Motor neuron (in vitro differentiated cells): ENCODE data around the gene KIF15. TPM values are rescaled to one million over a fixed set of nuclear protein-coding genes. Genes with fewer than 3 reads are reported as not detected.

Source experiments
- ATAC-seq, 8 experiments: fragments of 200-7000 bp; cut with Tn5 transposase; replicated peaks in 6 of 8; 2 replicates each; pipeline ENCODE4 v1.8.0; 2021; ENCODE audit warnings: mild to moderate bottlenecking in 8 of 8, moderate library complexity in 8 of 8
- H3K27ac ChIP-seq, 2 donors: fragments of 250-450 bp; sonication (Bioruptor Pico); 2 replicates each; pipeline ENCODE4 v1.9.0; 2021; ENCODE audit warnings: antibody characterized with exemption in 2 of 2, mild to moderate bottlenecking in 2 of 2, moderate library complexity in 1 of 2
- H3K4me1 ChIP-seq, 2 donors: fragments of 250-450 bp; sonication (Bioruptor Pico); replicated peaks in 1 of 2; 2 replicates each; pipeline ENCODE4 v1.6.1; 2021; ENCODE audit warnings: antibody characterized with exemption in 2 of 2, mild to moderate bottlenecking in 2 of 2, moderate library complexity in 1 of 2
- H3K4me3 ChIP-seq, 5 donors: fragments of 250-450 bp; sonication (Bioruptor Pico); 2 replicates each; pipeline ENCODE4 v1.9.0; 2021; ENCODE audit warnings: antibody characterized with exemption in 5 of 5, mild to moderate bottlenecking in 5 of 5, moderate library complexity in 4 of 5
- WGBS, 10 experiments: fragments of 450-650 bp; shearing (Covaris generic); methylation state at CpG; one replicate each; pipeline ENCODE4 v1.0.0; 2022; 5-methylcytosine and 5-hydroxymethylcytosine counted together
- in situ Hi-C, 9 experiments: fragments of 400-800 bp; cut with MboI; loops; one replicate each; pipeline ENCODE4 v1.15.0; 2021; ENCODE audit warnings: low sequenced_read_pairs in 9 of 9, low pct_unique_long_range_greater_than_20kb in 2 of 9; ENCODE audit not compliant: unreplicated experiment in 9 of 9
- total RNA-seq, 8 experiments: library from RNA; unstranded; fragments of 300-600 nt; gene quantifications; 2 replicates each; pipeline versions ENCODE4 v1.2.3 to v1.2.4, GENCODE V29; 2022

Gene KIF15
- total RNA-seq, 8 experiments from 2014 or later = 0.10 to 28.6 (median 2.4) TPM

DNA sequence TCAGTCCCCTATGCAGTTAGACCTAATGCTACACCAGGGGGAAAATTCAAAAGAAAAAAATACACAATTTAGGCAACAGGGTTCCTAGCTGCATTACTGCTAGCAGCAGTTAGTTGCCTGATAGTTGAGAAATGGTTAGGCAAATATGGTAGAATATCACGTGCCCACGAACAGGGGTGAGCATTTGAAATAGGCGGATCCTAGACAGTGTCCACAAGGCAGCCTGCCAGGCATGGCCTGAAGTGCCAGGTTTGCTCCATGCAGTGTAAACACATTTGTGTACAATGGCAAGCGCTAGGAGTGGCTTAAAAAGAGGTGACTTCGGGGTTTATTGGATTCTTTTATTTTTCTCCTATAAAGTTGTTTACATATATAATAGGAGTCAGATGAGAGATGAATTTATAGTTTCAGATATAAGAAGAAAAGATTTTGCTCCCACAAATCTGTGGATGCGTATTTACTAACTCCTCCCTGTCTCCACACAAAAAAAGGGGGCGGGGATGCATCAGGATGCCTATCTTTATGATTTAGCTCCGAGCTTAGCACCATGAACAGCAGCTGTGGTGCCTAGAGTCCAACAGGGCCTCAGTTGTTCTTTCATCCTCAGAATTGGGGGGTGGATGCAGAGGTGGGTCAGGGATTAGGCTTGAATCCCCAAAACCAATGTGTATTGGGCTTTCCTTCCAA is 108.9 kb downstream of the KIF15 start:
- in situ Hi-C loops = no loop called here
- peak in 1 of 8 experiments; percentile 92 for ATAC-seq
- H3K4me3 ChIP-seq = no peak overlapping the region
- 40 to 90% (median 75%) methylated on average over 1 to 6 of the region's 8 CpGs; no CpG with 5 or more reads in 2 of the 10 experiments for WGBS, 10 experiments
- H3K4me1 ChIP-seq = no peaks in the 10 kb centered on the region
- no peak overlapping the region for H3K27ac ChIP-seq

DNA sequence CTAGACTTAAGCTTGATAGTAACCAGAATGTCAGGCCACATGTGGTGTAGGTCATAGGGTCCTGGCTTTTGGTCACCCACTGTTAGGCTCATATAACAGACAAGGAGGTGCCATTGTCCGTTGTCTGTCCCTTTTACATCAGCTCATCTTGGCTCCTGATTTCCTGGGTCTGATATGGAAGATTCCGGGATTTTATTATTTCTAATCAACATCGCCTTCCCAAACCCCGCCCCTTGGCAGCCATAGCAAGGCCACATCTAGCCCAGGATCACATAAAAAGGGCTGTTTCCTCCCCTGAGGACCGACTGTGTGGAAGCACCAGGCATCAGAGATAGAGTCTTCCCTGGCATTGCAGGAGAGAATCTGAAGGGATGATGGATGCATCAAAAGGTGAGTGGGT is 112.7 kb downstream of the KIF15 start, which contains the start of gene TGM4:
TSS of gene TGM4 (plus strand) at position 301 of the 400 bp plus-strand sequence. CDS start at position 372, 71 bp downstream.
- in situ Hi-C loops = no loop called here
- no peak within 1 kb of the TSS for H3K27ac ChIP-seq
- no peak within 1 kb of the TSS for H3K4me3 ChIP-seq
- WGBS, 10 experiments = 30 to 90% (median 83%) methylated on average over 2 to 5 of the region's 5 CpGs; no CpG with 5 or more reads in 5 of the 10 experiments
- ATAC-seq = no peak
- H3K4me1 ChIP-seq = no peaks in the 10 kb centered on the region

DNA sequence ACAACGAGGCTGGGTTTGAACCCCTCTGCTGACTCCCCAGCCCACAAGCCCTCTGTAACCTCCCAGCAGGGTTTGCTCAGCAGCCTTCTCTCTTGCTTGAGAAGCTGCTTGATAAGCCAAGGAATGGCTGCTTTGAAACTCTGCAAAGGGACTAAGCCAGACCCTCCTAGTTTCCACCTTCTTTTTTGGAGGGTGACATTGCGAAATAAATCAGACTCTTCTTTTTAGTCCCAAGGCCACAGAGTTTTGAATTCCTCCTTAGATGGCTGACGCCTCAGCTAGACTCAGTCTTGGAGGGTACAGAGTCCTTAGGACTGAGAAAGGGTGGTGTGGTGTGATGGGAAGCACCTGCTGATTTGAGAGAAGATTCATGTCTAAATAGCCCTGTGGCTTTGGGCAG is 114.0 kb downstream of the KIF15 start:
- in situ Hi-C loops = no loop called here
- no peaks in the 10 kb centered on the region for H3K4me1 ChIP-seq
- no peak overlapping the region for H3K27ac ChIP-seq
- no peak overlapping the region for H3K4me3 ChIP-seq
- WGBS, 10 experiments = 57 to 100% (median 72%) methylated on average over 1 of the region's 3 CpGs; no CpG with 5 or more reads in 6 of the 10 experiments
- ATAC-seq = no peak

DNA sequence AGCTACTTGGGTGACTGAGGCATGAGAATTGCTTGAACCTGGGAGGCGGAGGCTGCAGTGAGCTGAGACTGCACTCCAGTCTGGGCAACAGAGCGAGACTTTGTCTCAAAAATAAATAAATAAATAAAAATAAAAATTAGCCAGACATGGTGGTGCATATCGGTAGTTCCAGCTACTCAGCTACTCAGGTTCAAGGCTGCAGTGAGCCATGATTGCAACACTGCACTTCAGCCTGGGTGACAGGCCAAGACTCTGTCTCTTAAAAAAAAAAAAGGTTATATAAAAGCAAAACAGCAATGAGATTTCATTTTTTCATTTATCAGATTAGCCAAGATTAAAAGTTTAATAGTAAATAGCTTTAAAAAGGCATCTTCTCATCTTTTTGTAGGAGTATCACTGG is 115.7 kb downstream of the KIF15 start:
- no peak for ATAC-seq

DNA sequence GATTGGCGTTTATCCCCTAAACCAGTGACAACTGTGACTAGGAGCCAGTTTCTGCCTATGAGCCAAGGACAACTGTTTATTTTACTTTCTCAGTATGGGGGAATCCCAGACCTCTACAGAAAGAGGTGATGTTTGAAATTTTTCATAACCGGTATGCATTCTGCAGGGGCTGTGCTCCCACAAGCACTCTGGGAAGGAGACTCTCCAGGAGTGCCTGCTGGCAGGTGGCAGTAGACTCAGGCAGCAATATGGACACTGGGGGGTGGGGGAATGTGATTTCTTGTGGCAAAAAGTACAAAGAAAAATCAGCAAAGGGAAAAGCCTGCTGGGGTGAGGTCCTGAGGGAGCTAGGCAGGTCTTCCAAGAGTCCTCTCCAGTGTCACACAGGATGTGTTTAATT is 118.7 kb downstream of the KIF15 start:
- ATAC-seq = no peak
- Histone ChIP-seq H3K4me3 (no peak overlapping the region), H3K4me1 (no peaks in the 10 kb centered on the region), H3K27ac (no peak overlapping the region)
- in situ Hi-C loops = no loop called here
- WGBS, 10 experiments = 33 to 100% (median 77%) methylated on average over 1 to 2 of the region's 2 CpGs; no CpG with 5 or more reads in 2 of the 10 experiments

More for the DNA sequence above, 115.7 kb downstream of the KIF15 start:
- in situ Hi-C loops = no loop called here
- Histone ChIP-seq H3K27ac (no peak overlapping the region), H3K4me3 (no peak overlapping the region), H3K4me1 (no peaks in the 10 kb centered on the region)
- 79 to 100% (median 91%) methylated on average over 1 to 3 of the region's 3 CpGs; no CpG with 5 or more reads in 1 of the 10 experiments for WGBS, 10 experiments

DNA sequence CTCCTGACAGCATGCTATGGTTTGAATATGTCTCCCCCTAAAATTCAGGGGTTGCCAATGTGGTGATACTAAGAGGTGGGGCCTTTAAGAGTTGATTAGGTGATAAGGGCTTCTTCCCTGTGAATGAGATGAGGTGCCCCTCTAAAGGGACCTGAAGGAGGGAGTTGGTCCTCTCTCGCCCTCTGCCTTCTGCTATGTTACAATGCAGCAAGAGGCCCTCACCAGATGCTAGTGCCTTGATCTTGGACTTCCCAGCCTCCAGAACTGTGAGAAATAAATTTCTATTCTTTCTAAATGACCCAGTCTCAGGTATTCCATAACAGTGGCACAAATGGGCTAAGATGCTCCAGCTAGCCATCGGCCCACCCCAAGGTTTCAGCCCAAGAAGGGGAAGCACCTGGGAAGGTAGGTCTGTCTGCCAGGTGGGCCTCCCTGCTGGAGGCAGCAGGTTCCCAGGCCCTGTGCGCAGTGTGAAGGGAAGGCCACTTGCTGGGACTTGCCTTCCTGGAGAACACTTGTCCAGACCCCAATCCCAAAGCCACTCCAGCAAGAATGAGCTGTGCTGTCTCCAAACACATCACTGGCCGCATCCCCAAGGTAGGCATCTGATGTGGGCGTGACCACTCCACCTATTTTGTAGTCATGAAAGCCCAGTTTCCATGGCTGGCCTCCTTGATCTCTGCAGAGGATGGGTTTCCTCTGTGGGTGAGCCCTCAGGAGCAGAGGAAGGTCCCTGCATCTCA is 121.8 kb downstream of the KIF15 start:
- Histone ChIP-seq H3K4me3 (no peak overlapping the region), H3K4me1 (no peaks in the 10 kb centered on the region), H3K27ac (no peak overlapping the region)
- peak in 1 of 8 experiments; percentile 2 for ATAC-seq
- 60 to 100% (median 90%) methylated on average over 1 to 2 of the region's 5 CpGs; no CpG with 5 or more reads in 3 of the 10 experiments for WGBS, 10 experiments
- in situ Hi-C loops = no loop called here

DNA sequence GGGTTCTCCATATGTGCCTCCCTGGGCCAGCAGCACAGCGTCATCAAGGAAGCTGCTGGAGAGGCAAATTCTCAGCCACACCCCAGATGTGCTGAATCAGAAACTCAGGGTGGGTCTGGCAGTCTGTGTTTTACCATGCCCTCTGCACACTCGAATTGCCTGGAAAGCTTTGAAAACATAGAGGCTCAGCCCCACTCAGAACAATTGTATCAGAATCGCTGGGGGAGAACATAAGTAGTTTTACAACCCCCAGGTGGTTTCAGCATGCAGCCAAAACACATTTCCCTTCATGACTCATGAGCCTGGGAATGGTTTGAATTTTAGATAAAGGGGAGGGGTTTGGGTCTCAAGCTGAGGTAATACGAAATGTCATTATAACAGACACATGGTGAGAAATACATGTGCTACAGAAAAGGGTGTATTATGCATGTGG is 122.4 kb downstream of the KIF15 start:
- H3K27ac ChIP-seq = no peak overlapping the region
- H3K4me3 ChIP-seq = no peak overlapping the region
- ATAC-seq = peak in 6 of 8 experiments; percentile 32 to 86 (median 80)
- no peaks in the 10 kb centered on the region for H3K4me1 ChIP-seq
- in situ Hi-C loops = no loop called here
- 0 to 60% (median 31%) methylated on average over 1 to 3 of the region's 4 CpGs; no CpG with 5 or more reads in 2 of the 10 experiments for WGBS, 10 experiments

DNA sequence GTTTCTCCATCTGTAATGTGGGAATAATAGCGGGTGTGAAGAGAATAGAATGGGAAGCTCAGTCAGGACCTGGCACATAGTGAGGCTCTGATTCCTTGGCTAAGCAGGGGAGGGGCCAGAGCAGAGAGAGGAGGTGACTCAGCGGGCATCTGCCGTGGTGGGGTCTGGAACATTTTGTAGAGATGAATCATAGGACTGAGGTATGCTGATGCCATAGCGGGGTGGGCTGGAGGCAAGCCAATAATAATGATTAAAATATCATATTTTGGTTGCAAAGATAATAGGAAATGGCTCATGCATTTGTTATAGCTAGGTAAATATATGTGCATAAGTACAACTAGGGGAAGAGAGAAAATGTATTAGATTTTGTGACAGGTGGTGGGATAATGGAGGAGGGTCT is 124.0 kb downstream of the KIF15 start:
- in situ Hi-C loops = no loop called here
- no peaks in the 10 kb centered on the region for H3K4me1 ChIP-seq
- ATAC-seq = peak in 6 of 8 experiments; percentile 36 to 91 (median 64)
- no peak overlapping the region for H3K27ac ChIP-seq
- WGBS, 10 experiments = 0 to 84% (median 33%) methylated on average over 2 to 4 of the region's 4 CpGs; no CpG with 5 or more reads in 2 of the 10 experiments
- no peak overlapping the region for H3K4me3 ChIP-seq

DNA sequence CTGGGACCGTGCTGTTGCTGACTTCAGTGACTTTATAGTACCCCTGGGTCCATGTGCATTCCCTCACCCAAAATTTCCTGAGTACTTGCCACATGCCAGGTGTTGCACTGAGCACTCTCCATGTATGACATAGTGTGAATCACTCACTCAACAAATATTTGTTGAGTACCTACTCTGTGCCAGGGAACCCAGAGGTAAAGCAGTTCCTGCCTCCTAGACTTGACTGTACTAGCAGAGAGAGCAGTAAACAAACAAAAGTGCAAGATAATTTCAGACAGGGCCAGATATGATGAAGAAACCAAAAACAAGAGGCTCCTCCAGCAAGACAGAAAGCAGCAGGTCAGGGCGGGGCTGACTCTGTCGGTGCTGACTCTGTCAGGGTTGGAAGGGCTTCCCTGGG is 125.0 kb downstream of the KIF15 start:
- WGBS, 10 experiments = 43 to 100% (median 80%) methylated on average over 1 to 2 of the region's 3 CpGs; no CpG with 5 or more reads in 5 of the 10 experiments
- Histone ChIP-seq H3K4me1 (no peaks in the 10 kb centered on the region), H3K27ac (no peak overlapping the region), H3K4me3 (no peak overlapping the region)
- in situ Hi-C loops = no loop called here
- no peak for ATAC-seq

DNA sequence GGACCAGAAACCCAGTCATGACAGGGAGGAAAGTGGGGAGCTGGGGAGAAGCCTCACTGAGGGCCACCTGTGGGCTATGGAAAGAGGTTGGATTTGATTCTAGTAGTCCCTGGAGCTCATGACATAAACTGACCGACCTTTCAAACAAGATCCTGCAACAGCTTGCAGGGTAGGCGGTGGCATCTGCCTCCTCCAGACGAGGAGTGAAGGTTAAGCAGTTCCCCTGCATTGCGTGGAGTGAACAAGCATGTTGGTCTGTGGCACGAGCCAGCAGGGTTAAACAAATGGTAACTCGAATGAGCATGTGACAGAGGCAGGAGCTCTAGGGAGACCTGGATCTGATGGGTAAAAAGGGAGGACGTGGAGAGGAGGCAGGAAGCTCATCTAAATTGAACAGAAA is 125.5 kb downstream of the KIF15 start:
- H3K4me1 ChIP-seq = no peaks in the 10 kb centered on the region
- H3K4me3 ChIP-seq = no peak overlapping the region
- WGBS, 10 experiments = 59 to 89% (median 69%) methylated on average over 1 to 4 of the region's 7 CpGs; no CpG with 5 or more reads in 5 of the 10 experiments
- ATAC-seq = no peak
- H3K27ac ChIP-seq = no peak overlapping the region
- in situ Hi-C loops = no loop called here

DNA sequence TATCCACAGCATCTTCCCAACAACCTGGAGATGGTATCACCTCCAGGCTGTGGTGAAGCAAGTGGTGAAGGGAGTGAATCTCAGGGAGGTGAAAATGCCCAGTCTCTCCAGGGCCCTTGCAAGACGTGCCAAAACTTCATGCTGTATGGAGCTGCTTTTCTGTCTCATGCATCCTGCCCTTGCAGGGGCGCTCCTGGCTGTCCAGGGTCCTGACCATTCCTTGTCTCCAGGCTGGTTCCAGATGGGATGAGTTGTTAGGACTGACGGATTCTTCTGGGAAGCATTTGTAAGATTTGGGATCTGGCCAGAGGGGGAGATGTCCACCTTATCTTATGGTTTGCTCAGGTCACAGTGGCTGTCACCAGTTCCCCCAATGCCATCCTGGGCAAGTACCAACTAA is 128.7 kb downstream of the KIF15 start:
- in situ Hi-C loops = no loop called here
- ATAC-seq = peak in 1 of 8 experiments; percentile 56

DNA sequence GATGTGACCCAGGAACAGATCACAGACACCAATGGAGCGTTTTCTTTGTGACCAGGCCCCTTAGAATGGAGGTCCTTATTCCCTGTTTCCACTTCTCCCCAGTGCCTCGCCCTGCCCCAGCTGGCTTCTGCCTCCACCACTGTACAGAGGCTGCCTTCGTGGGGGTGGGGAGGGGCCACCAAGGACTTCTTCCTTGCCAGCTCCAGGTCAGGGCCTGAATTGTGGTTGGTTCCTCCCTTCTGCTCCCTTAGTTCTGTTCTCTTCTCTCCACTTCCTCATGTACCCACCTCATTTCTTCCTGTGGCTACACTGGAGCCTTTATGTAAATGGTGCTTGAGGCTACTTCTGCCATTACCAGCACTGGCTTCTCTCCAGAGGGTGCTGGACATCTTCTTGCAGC is 129.3 kb downstream of the KIF15 start:
- Histone ChIP-seq H3K4me1 (no peaks in the 10 kb centered on the region), H3K27ac (no peak overlapping the region), H3K4me3 (no peak overlapping the region)
- 49 to 100% (median 71%) methylated on average over 1 to 3 of the region's 3 CpGs; no CpG with 5 or more reads in 3 of the 10 experiments for whole genome bisulfite sequencing, 10 experiments
- in situ Hi-C loops = no loop called here
- ATAC-seq = no peak

More for the DNA sequence above, 128.7 kb downstream of the KIF15 start:
- no peaks in the 10 kb centered on the region for H3K4me1 ChIP-seq
- 20 to 100% (median 100%) methylated on average over 1 of the region's 3 CpGs; no CpG with 5 or more reads in 7 of the 10 experiments for WGBS, 10 experiments
- H3K27ac ChIP-seq = no peak overlapping the region
- H3K4me3 ChIP-seq = no peak overlapping the region

DNA sequence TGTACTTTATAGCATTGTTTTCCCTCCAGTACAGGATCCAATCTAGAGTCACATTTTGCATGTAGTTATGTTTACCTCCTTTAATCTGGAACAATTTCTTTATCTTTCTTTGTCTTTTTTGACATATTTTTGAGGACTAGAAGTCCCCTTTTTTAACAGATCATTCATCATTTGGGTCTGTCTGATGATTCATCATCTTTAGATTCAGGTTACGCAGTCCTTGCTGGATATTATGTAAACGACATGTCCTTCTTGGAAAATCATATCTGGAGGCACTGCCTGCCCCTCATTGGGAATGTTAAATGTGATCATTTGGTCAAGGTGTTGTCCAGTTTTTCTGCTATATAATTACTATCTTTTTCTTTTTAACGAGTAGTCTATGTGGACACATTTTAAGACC is 131.1 kb downstream of the KIF15 start:
- no peak overlapping the region for H3K4me3 ChIP-seq
- H3K27ac ChIP-seq = no peak overlapping the region
- no peaks in the 10 kb centered on the region for H3K4me1 ChIP-seq
- 78 to 100% (median 86%) methylated on average over 1 to 3 of the region's 3 CpGs for WGBS, 10 experiments
- in situ Hi-C loops = no loop called here
- no peak for ATAC-seq
